ENCODE data around the gene LSS.

LSS gene

GRCh38 chr21:46146856-46147255 lies 81.7 kb downstream of the LSS start:
- no peaks in the 10 kb centered on the region for H4K20me1 ChIP-seq (ENCODE audit: insufficient read depth, low read length)
- peaks cover 47% of the 10 kb centered on the region for H3K27me3 ChIP-seq (replicated peaks; ENCODE audit: insufficient read depth, low read length)
- no peaks in the 10 kb centered on the region for H3K9me2 ChIP-seq (replicated peaks; ENCODE audit: insufficient read depth, low read length)
- no peak for TF ChIP-seq CTCF (IDR thresholded peaks at IDR 0.05; ENCODE audit: low read length)
- TF ChIP-seq EZH2 (optimal IDR thresholded peaks at IDR 0.05; ENCODE audit: low read depth, low read length), result no peak
- no peak for TF ChIP-seq EZH2phosphoT487 (IDR thresholded peaks at IDR 0.05; ENCODE audit: low read length)
- H3K9ac ChIP-seq (ENCODE audit: low read length), result no peak overlapping the region
- no peak overlapping the region for H3K27ac ChIP-seq (ENCODE audit: low read length)
- no peak overlapping the region for H2AFZ ChIP-seq (ENCODE audit: low read length)
- H3K4me2 ChIP-seq (ENCODE audit: low read depth, low read length), result no peak overlapping the region
- no peak for DNase-seq
- H3F3A ChIP-seq (ENCODE audit: insufficient read depth, low read length), result no peaks in the 10 kb centered on the region
- no peak overlapping the region for H3K4me3 ChIP-seq (ENCODE audit: low read length)
- no peaks in the 10 kb centered on the region for H3K79me2 ChIP-seq (ENCODE audit: low read length)
- H3K9me3 ChIP-seq (replicated peaks; ENCODE audit: insufficient read depth, low read length), result no peaks in the 10 kb centered on the region
- no peaks in the 10 kb centered on the region for H3K4me1 ChIP-seq (ENCODE audit: low read length)
- H3K36me3 ChIP-seq (replicated peaks; ENCODE audit: insufficient read depth, low read length), result no peaks in the 10 kb centered on the region

- Histone ChIP-seq H3K9me2 (replicated peaks; ENCODE audit: insufficient read depth, low read length) (no peaks in the 10 kb centered on the region), H3F3A (ENCODE audit: insufficient read depth, low read length) (no peaks in the 10 kb centered on the region), H3K4me3 (ENCODE audit: low read length) (no peak overlapping the region), H2AFZ (ENCODE audit: low read length) (no peak overlapping the region), H3K4me2 (ENCODE audit: low read depth, low read length) (no peak overlapping the region), H3K79me2 (ENCODE audit: low read length) (no peaks in the 10 kb centered on the region), H3K4me1 (ENCODE audit: low read length) (no peaks in the 10 kb centered on the region), H3K27me3 (replicated peaks; ENCODE audit: insufficient read depth, low read length) (peaks cover 47% of the 10 kb centered on the region), H3K9me3 (replicated peaks; ENCODE audit: insufficient read depth, low read length) (no peaks in the 10 kb centered on the region), H3K9ac (ENCODE audit: low read length) (no peak overlapping the region), H3K36me3 (replicated peaks; ENCODE audit: insufficient read depth, low read length) (no peaks in the 10 kb centered on the region), H4K20me1 (ENCODE audit: insufficient read depth, low read length) (no peaks in the 10 kb centered on the region), H3K27ac (ENCODE audit: low read length) (no peak overlapping the region)
- no peak for DNase-seq
- no peak for TF ChIP-seq EZH2phosphoT487 (IDR thresholded peaks at IDR 0.05; ENCODE audit: low read length)
- TF ChIP-seq CTCF (IDR thresholded peaks at IDR 0.05; ENCODE audit: low read length), result no peak
- no peak for TF ChIP-seq EZH2 (optimal IDR thresholded peaks at IDR 0.05; ENCODE audit: low read depth, low read length)
These were observed 82.5 kb downstream of the LSS start for GRCh38 chr21:46145840-46146691.

- Histone ChIP-seq H3K79me2 (ENCODE audit: low read length) (no peaks in the 10 kb centered on the region), H3K27me3 (replicated peaks; ENCODE audit: insufficient read depth, low read length) (peaks cover 47% of the 10 kb centered on the region), H3K9me3 (replicated peaks; ENCODE audit: insufficient read depth, low read length) (no peaks in the 10 kb centered on the region), H3K4me1 (ENCODE audit: low read length) (no peaks in the 10 kb centered on the region), H3K4me2 (ENCODE audit: low read depth, low read length) (no peak overlapping the region), H3K9ac (ENCODE audit: low read length) (no peak overlapping the region), H3K27ac (ENCODE audit: low read length) (no peak overlapping the region), H3K4me3 (ENCODE audit: low read length) (no peak overlapping the region), H3K9me2 (replicated peaks; ENCODE audit: insufficient read depth, low read length) (no peaks in the 10 kb centered on the region), H2AFZ (ENCODE audit: low read length) (no peak overlapping the region), H3K36me3 (replicated peaks; ENCODE audit: insufficient read depth, low read length) (no peaks in the 10 kb centered on the region), H3F3A (ENCODE audit: insufficient read depth, low read length) (no peaks in the 10 kb centered on the region), H4K20me1 (ENCODE audit: insufficient read depth, low read length) (no peaks in the 10 kb centered on the region)
- no peak for TF ChIP-seq EZH2 (optimal IDR thresholded peaks at IDR 0.05; ENCODE audit: low read depth, low read length)
- TF ChIP-seq CTCF (IDR thresholded peaks at IDR 0.05; ENCODE audit: low read length), result no peak
- no peak for DNase-seq
These were observed 83.3 kb downstream of the LSS start for GRCh38 chr21:46145159-46145839.

Measured in MM.1S (cell line).